GM12891 (cell line): ENCODE data around the gene CABP5.

Source experiments
- PAX5 ChIP-seq: IDR thresholded peaks from 2 replicates; pipeline ENCODE4 v1.6.1; 2011; ENCODE audit warnings: low read length, moderate library complexity, mild to moderate bottlenecking; ENCODE audit not compliant: insufficient read depth, severe bottlenecking
- POLR2A ChIP-seq: IDR thresholded peaks from 2 replicates; pipeline ENCODE4 v1.6.1; 2011; ENCODE audit warnings: low read depth, low read length, control low read depth
- POLR2AphosphoS5 ChIP-seq: IDR thresholded peaks from 2 replicates; pipeline ENCODE4 v1.6.1; 2011; ENCODE audit warnings: low read depth, low read length, control low read depth
- POU2F2 ChIP-seq: IDR thresholded peaks from 2 replicates; pipeline ENCODE4 v1.6.1; 2011; ENCODE audit warnings: low read depth, mild to moderate bottlenecking, control low read depth, low read length, moderate library complexity
- SPI1 ChIP-seq: IDR thresholded peaks from 2 replicates; pipeline ENCODE4 v1.6.1; 2011; ENCODE audit warnings: low read depth, low read length, control low read depth
- TAF1 ChIP-seq: IDR thresholded peaks from 2 replicates; pipeline ENCODE4 v1.6.1; 2011; ENCODE audit warnings: low read depth, low read length, control low read depth

DNA sequence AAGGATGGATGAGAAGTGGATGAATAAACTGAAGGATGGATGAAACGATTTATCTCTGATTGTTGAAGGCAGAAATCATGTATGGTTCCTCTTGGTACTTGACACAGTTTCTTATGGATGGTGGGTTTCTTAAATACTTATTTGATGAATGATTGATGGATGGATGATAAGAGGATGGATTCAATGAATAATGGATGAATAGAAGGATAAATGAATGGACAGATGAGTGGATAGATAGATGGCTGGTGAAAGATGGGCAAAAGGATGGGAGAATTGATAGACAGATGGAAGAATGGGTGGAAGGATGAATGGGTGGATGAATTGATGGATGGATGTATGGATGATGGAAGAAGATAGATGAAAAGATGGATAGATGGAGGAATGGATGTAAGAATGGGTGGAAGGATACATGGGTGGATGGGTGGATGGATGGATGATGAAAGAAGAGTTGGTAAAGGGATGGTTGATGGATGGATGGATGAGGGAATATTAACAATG lies 47.6 kb downstream of the CABP5 start:
- TF ChIP-seq POLR2AphosphoS5 (no peak), POLR2A (no peak), POU2F2 (no peak), PAX5 (no peak), TAF1 (no peak), SPI1 (no peak)
